ENCODE results near the gene TMEM272.

Gene TMEM272

GRCh38 chr13:51848674-51849073 is 3.7 kb upstream of the TMEM272 start:
- Histone ChIP-seq H3K27me3 (replicated peaks) (no peaks in the 10 kb centered on the region), H3K36me3 (replicated peaks) (no peaks in the 10 kb centered on the region), H3K4me3 (ENCODE audit: low read depth, low read length) (no peak overlapping the region), H3K27ac (no peak overlapping the region)
- DNase-seq = no peak
- TF ChIP-seq, protein P1, sequence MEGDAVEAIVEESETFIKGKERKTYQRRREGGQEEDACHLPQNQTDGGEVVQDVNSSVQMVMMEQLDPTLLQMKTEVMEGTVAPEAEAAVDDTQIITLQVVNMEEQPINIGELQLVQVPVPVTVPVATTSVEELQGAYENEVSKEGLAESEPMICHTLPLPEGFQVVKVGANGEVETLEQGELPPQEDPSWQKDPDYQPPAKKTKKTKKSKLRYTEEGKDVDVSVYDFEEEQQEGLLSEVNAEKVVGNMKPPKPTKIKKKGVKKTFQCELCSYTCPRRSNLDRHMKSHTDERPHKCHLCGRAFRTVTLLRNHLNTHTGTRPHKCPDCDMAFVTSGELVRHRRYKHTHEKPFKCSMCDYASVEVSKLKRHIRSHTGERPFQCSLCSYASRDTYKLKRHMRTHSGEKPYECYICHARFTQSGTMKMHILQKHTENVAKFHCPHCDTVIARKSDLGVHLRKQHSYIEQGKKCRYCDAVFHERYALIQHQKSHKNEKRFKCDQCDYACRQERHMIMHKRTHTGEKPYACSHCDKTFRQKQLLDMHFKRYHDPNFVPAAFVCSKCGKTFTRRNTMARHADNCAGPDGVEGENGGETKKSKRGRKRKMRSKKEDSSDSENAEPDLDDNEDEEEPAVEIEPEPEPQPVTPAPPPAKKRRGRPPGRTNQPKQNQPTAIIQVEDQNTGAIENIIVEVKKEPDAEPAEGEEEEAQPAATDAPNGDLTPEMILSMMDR (IDR thresholded peaks at IDR 0.05; ENCODE audit: low read depth, low read length, missing control alignments) = no peak
- in situ Hi-C loops (cut with HindIII; ENCODE audit: low pct_ligation_motif_present, low sequenced_read_pairs) = no loop called here

DNA sequence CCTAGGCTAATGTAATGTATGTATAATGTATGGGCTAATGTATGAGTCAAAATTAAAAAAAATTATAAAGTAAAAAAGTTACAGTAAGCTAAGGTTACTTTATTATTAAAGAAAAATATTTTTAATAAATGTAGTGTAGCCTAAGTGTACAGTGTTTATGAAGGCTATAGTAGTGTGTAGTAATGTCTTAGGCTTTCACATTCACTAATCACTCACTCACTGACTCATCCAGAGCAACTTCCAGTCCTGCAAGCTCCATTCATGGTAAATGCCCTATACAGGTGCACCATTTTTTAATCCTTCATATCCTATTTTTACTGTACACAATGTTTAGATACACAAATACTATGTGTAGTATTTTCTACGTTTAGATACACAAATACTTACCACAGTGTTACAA is 1.8 kb upstream of the TMEM272 start:
- TF ChIP-seq, protein P1 (IDR thresholded peaks at IDR 0.05; ENCODE audit: low read depth, low read length, missing control alignments) = no peak
- H3K36me3 ChIP-seq (replicated peaks) = no peaks in the 10 kb centered on the region
- in situ Hi-C loops (cut with HindIII; ENCODE audit: low pct_ligation_motif_present, low sequenced_read_pairs) = no loop called here
- no peak overlapping the region for H3K4me3 ChIP-seq (ENCODE audit: low read depth, low read length)
- no peak overlapping the region for H3K27ac ChIP-seq
- H3K27me3 ChIP-seq (replicated peaks) = no peaks in the 10 kb centered on the region
- DNase-seq = no peak

- Histone ChIP-seq H3K27ac (no peak overlapping the region), H3K36me3 (replicated peaks) (no peaks in the 10 kb centered on the region), H3K27me3 (replicated peaks) (no peaks in the 10 kb centered on the region), H3K4me3 (ENCODE audit: low read depth, low read length) (no peak overlapping the region)
- TF ChIP-seq, protein P1 (IDR thresholded peaks at IDR 0.05; ENCODE audit: low read depth, low read length, missing control alignments) = no peak
- DNase-seq = no peak
- in situ Hi-C loops (cut with HindIII; ENCODE audit: low pct_ligation_motif_present, low sequenced_read_pairs) = no loop called here
Observed at GRCh38 chr13:51845574-51846318, 769 bp upstream of the TMEM272 start.

GRCh38 chr13:51843529-51843928 is 1.4 kb downstream of the TMEM272 start:
- no peak for DNase-seq
- Histone ChIP-seq H3K27ac (no peak overlapping the region), H3K27me3 (replicated peaks) (no peaks in the 10 kb centered on the region), H3K4me3 (ENCODE audit: low read depth, low read length) (no peak overlapping the region), H3K36me3 (replicated peaks) (no peaks in the 10 kb centered on the region)
- in situ Hi-C loops (cut with HindIII; ENCODE audit: low pct_ligation_motif_present, low sequenced_read_pairs) = no loop called here
- TF ChIP-seq, protein P1 (IDR thresholded peaks at IDR 0.05; ENCODE audit: low read depth, low read length, missing control alignments) = no peak

GRCh38 chr13:51841732-51842131 is 3.2 kb downstream of the TMEM272 start:
- Histone ChIP-seq H3K4me3 (ENCODE audit: low read depth, low read length) (no peak overlapping the region), H3K36me3 (replicated peaks) (no peaks in the 10 kb centered on the region), H3K27ac (no peak overlapping the region), H3K27me3 (replicated peaks) (no peaks in the 10 kb centered on the region)
- DNase-seq = no peak
- TF ChIP-seq, protein P1 (IDR thresholded peaks at IDR 0.05; ENCODE audit: low read depth, low read length, missing control alignments) = no peak
- in situ Hi-C loops (cut with HindIII; ENCODE audit: low pct_ligation_motif_present, low sequenced_read_pairs) = no loop called here

DNA sequence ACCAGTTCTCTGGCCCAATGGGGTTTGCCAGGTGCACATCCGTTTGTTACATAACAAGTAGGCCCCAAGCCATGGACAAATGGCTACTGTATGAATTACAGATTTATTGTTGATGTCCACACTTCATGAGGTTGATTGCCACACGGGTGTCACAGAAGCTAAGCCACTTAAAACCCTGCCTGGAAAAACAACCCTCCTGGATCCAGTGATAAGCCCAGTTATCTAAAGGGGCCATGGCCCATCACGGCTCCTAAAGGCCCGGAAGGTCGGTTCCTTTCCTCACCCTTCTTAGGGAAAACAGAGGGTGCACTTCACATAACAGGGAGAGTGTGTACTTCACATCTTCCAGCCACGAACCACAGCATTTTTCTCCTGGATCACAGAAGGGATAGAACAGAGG is 4.1 kb downstream of the TMEM272 start:
- no peak for DNase-seq
- no peak overlapping the region for H3K27ac ChIP-seq
- in situ Hi-C loops (cut with HindIII; ENCODE audit: low pct_ligation_motif_present, low sequenced_read_pairs) = no loop called here

More for the DNA sequence above, 4.1 kb downstream of the TMEM272 start:
- H3K36me3 ChIP-seq (replicated peaks) = no peaks in the 10 kb centered on the region
- TF ChIP-seq, protein P1 (IDR thresholded peaks at IDR 0.05; ENCODE audit: low read depth, low read length, missing control alignments) = no peak
- H3K27me3 ChIP-seq (replicated peaks) = no peaks in the 10 kb centered on the region
- no peak overlapping the region for H3K4me3 ChIP-seq (ENCODE audit: low read depth, low read length)

Measured in brain microvascular endothelial cell (primary cell).